GM23338 (cell line): ENCODE results near the gene ZNF526. TPM values are rescaled to one million over a fixed set of nuclear protein-coding genes. Genes with fewer than 3 reads are reported as not detected.

Source experiments
- ATAC-seq: fragments of 200-7000 bp; cut with Tn5 transposase; 3 replicates; pipeline ENCODE4 v1.9.1; 2020
- DNase-seq: peaks from one replicate; pipeline ENCODE4 v3.0.0-alpha.2; 2015; ENCODE audit warnings: low spot score
- H2AFZ ChIP-seq: fragments of 200-600 bp; sonication (generic); 2 replicates; pipeline ENCODE4 v1.8.0; 2016; ENCODE audit warnings: antibody characterized with exemption, mild to moderate bottlenecking, moderate library complexity
- H3F3A ChIP-seq: fragments of 200-600 bp; sonication (generic); replicated peaks from 2 replicates; pipeline ENCODE4 v1.8.0; 2017; ENCODE audit warnings: antibody characterized with exemption, mixed run types, low read depth
- H3K27ac ChIP-seq: fragments of 200-600 bp; sonication (generic); 2 replicates; pipeline ENCODE4 v1.6.1; 2016; ENCODE audit warnings: low read depth
- H3K27me3 ChIP-seq: fragments of 200-600 bp; sonication (generic); 2 replicates; pipeline ENCODE4 v1.8.0; 2016; ENCODE audit warnings: mild to moderate bottlenecking, mixed run types, moderate library complexity; ENCODE audit not compliant: insufficient read depth
- H3K36me3 ChIP-seq: fragments of 200-600 bp; sonication (generic); 2 replicates; pipeline ENCODE4 v1.8.0; 2016; ENCODE audit warnings: mild to moderate bottlenecking; ENCODE audit not compliant: insufficient read depth
- H3K4me1 ChIP-seq: fragments of 200-600 bp; sonication (generic); 2 replicates; pipeline ENCODE4 v1.8.0; 2016; ENCODE audit warnings: mild to moderate bottlenecking, moderate library complexity; ENCODE audit not compliant: insufficient read depth
- H3K4me2 ChIP-seq: fragments of 200-600 bp; sonication (generic); 2 replicates; pipeline ENCODE4 v1.7.1; 2017; ENCODE audit warnings: mixed run types
- H3K4me3 ChIP-seq: fragments of 200-600 bp; sonication (generic); 2 replicates; pipeline ENCODE4 v1.6.1; 2016; ENCODE audit warnings: mixed run types
- H3K79me2 ChIP-seq: fragments of 200-600 bp; sonication (generic); replicated peaks from 2 replicates; pipeline ENCODE4 v1.8.0; 2017; ENCODE audit warnings: mild to moderate bottlenecking; ENCODE audit not compliant: insufficient read depth
- H3K9me2 ChIP-seq: fragments of 200-600 bp; sonication (generic); 2 replicates; pipeline ENCODE4 v1.8.0; 2017; ENCODE audit not compliant: insufficient read depth
- H4K20me1 ChIP-seq: fragments of 200-600 bp; sonication (generic); replicated peaks from 2 replicates; pipeline ENCODE4 v1.8.0; 2017; ENCODE audit warnings: mild to moderate bottlenecking; ENCODE audit not compliant: insufficient read depth
- H3K27ac Mint-ChIP-seq: 2 replicates; pipeline ENCODE4 v1.8.0; 2020; ENCODE audit warnings: inconsistent platforms, mild to moderate bottlenecking, moderate library complexity, mixed read lengths
- H3K27me3 Mint-ChIP-seq: 3 replicates; pipeline ENCODE4 v1.8.0; 2022; ENCODE audit warnings: low read depth, mild to moderate bottlenecking, moderate library complexity, mixed read lengths, inconsistent platforms; ENCODE audit not compliant: insufficient read depth, poor library complexity
- H3K36me3 Mint-ChIP-seq: 3 replicates; pipeline ENCODE4 v1.8.0; 2021; ENCODE audit warnings: low read depth, mild to moderate bottlenecking, inconsistent platforms, moderate library complexity, mixed read lengths
- H3K4me1 Mint-ChIP-seq: 3 replicates; pipeline ENCODE4 v1.8.0; 2020; ENCODE audit warnings: mild to moderate bottlenecking, inconsistent platforms, mixed read lengths
- H3K4me3 Mint-ChIP-seq: 3 replicates; pipeline ENCODE4 v1.8.0; 2021; ENCODE audit warnings: moderate library complexity, mild to moderate bottlenecking, inconsistent platforms, mixed read lengths
- H3K9me3 Mint-ChIP-seq: 3 replicates; pipeline ENCODE4 v1.8.0; 2020; ENCODE audit warnings: moderate library complexity, mild to moderate bottlenecking, inconsistent platforms, mixed read lengths
- EZH2phosphoT487 ChIP-seq: fragments of 200-600 bp; sonication (generic); IDR thresholded peaks from one replicate; pipeline ENCODE4 v1.8.1; 2018; ENCODE audit warnings: antibody characterized with exemption; ENCODE audit not compliant: unreplicated experiment
- JUNB ChIP-seq: IDR thresholded peaks from one replicate; pipeline ENCODE4 v1.6.1; 2016; ENCODE audit warnings: antibody characterized with exemption; ENCODE audit not compliant: unreplicated experiment
- NANOG ChIP-seq: IDR thresholded peaks from 2 replicates; pipeline ENCODE4 v1.6.1; 2016; ENCODE audit warnings: antibody characterized with exemption, borderline replicate concordance
- ZNF114 ChIP-seq: fragments of 250-450 bp; sonication (Bioruptor Pico); IDR thresholded peaks from 2 replicates; pipeline ENCODE4 v1.5.0; 2020; ENCODE audit warnings: mild to moderate bottlenecking, moderate library complexity
- ZNF331 ChIP-seq: fragments of 250-450 bp; sonication (Bioruptor Pico); IDR thresholded peaks from 2 replicates; pipeline ENCODE4 v1.5.0; 2020; ENCODE audit warnings: low read depth, mild to moderate bottlenecking, moderate library complexity
- polyA plus RNA-seq: library from polyadenylated mRNA; unstranded; fragments of >200 nt; fragmentation: Nextera tagmentation; extraction: Ambion mirVana; gene quantifications from 2 replicates; pipeline ENCODE4 v1.2.1, GENCODE V29; 2016
- total RNA-seq: library from RNA; depleted of rRNA; stranded (reverse); fragments of >200 nt; shearing (Covaris generic); gene quantifications from 2 replicates; pipeline ENCODE4 v1.2.3, GENCODE V29; 2014
- TF ChIP-seq, protein P1 (sequence below): IDR thresholded peaks from one replicate; pipeline ENCODE4 v1.6.1; 2018; ENCODE audit warnings: antibody characterized with exemption; ENCODE audit not compliant: unreplicated experiment
- TF ChIP-seq, protein P2 (sequence below): fragments of 250-450 bp; sonication (Bioruptor Pico); IDR thresholded peaks from 2 replicates; pipeline ENCODE4 v1.5.0; 2020; ENCODE audit warnings: mild to moderate bottlenecking, moderate library complexity

ZNF526 gene
- total and polyA plus RNA-seq, 2 experiments from 2014 or later: 4.7 to 13.3 TPM

DNA sequence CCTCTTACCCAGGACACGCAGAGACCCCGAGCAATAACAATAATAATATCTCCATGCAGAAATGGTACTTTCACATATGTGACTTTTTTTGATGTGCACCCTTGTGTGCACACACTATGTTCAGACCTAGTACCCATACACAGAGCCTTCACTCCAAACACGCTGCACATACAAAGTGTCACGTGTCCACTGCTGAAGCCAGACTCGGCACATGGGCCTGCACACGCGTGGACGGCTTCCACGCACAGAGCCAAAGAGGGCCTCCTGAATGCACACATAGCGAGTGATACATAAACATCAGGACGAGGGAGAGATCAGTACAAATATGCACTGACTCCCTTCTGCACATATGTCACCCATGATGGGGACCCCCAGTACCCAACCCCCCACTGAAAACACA lies 45.9 kb upstream of the ZNF526 start:
- Histone ChIP-seq H4K20me1 (peaks cover 15% of the 10 kb centered on the region; the same call in 1 of the 2 replicates), H3F3A (peaks cover 16% of the 10 kb centered on the region), H3K79me2 (no peaks in the 10 kb centered on the region), H3K27me3 (peaks cover 63% of the 10 kb centered on the region), H3K4me2 (no peak overlapping the region), H3K4me3 (no peak overlapping the region), H2AFZ (no peak overlapping the region), H3K27ac (no peak overlapping the region), H3K4me1 (peaks cover 18% of the 10 kb centered on the region), H3K9me2 (no peaks in the 10 kb centered on the region), H3K36me3 (no peaks in the 10 kb centered on the region)
- TF ChIP-seq, protein P1, sequence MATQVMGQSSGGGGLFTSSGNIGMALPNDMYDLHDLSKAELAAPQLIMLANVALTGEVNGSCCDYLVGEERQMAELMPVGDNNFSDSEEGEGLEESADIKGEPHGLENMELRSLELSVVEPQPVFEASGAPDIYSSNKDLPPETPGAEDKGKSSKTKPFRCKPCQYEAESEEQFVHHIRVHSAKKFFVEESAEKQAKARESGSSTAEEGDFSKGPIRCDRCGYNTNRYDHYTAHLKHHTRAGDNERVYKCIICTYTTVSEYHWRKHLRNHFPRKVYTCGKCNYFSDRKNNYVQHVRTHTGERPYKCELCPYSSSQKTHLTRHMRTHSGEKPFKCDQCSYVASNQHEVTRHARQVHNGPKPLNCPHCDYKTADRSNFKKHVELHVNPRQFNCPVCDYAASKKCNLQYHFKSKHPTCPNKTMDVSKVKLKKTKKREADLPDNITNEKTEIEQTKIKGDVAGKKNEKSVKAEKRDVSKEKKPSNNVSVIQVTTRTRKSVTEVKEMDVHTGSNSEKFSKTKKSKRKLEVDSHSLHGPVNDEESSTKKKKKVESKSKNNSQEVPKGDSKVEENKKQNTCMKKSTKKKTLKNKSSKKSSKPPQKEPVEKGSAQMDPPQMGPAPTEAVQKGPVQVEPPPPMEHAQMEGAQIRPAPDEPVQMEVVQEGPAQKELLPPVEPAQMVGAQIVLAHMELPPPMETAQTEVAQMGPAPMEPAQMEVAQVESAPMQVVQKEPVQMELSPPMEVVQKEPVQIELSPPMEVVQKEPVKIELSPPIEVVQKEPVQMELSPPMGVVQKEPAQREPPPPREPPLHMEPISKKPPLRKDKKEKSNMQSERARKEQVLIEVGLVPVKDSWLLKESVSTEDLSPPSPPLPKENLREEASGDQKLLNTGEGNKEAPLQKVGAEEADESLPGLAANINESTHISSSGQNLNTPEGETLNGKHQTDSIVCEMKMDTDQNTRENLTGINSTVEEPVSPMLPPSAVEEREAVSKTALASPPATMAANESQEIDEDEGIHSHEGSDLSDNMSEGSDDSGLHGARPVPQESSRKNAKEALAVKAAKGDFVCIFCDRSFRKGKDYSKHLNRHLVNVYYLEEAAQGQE: no peak
- no peak for TF ChIP-seq EZH2phosphoT487
- TF ChIP-seq ZNF114 (CRISPR knock-in tag): no peak
- TF ChIP-seq ZNF331 (CRISPR knock-in tag): no peak
- TF ChIP-seq, protein P2, sequence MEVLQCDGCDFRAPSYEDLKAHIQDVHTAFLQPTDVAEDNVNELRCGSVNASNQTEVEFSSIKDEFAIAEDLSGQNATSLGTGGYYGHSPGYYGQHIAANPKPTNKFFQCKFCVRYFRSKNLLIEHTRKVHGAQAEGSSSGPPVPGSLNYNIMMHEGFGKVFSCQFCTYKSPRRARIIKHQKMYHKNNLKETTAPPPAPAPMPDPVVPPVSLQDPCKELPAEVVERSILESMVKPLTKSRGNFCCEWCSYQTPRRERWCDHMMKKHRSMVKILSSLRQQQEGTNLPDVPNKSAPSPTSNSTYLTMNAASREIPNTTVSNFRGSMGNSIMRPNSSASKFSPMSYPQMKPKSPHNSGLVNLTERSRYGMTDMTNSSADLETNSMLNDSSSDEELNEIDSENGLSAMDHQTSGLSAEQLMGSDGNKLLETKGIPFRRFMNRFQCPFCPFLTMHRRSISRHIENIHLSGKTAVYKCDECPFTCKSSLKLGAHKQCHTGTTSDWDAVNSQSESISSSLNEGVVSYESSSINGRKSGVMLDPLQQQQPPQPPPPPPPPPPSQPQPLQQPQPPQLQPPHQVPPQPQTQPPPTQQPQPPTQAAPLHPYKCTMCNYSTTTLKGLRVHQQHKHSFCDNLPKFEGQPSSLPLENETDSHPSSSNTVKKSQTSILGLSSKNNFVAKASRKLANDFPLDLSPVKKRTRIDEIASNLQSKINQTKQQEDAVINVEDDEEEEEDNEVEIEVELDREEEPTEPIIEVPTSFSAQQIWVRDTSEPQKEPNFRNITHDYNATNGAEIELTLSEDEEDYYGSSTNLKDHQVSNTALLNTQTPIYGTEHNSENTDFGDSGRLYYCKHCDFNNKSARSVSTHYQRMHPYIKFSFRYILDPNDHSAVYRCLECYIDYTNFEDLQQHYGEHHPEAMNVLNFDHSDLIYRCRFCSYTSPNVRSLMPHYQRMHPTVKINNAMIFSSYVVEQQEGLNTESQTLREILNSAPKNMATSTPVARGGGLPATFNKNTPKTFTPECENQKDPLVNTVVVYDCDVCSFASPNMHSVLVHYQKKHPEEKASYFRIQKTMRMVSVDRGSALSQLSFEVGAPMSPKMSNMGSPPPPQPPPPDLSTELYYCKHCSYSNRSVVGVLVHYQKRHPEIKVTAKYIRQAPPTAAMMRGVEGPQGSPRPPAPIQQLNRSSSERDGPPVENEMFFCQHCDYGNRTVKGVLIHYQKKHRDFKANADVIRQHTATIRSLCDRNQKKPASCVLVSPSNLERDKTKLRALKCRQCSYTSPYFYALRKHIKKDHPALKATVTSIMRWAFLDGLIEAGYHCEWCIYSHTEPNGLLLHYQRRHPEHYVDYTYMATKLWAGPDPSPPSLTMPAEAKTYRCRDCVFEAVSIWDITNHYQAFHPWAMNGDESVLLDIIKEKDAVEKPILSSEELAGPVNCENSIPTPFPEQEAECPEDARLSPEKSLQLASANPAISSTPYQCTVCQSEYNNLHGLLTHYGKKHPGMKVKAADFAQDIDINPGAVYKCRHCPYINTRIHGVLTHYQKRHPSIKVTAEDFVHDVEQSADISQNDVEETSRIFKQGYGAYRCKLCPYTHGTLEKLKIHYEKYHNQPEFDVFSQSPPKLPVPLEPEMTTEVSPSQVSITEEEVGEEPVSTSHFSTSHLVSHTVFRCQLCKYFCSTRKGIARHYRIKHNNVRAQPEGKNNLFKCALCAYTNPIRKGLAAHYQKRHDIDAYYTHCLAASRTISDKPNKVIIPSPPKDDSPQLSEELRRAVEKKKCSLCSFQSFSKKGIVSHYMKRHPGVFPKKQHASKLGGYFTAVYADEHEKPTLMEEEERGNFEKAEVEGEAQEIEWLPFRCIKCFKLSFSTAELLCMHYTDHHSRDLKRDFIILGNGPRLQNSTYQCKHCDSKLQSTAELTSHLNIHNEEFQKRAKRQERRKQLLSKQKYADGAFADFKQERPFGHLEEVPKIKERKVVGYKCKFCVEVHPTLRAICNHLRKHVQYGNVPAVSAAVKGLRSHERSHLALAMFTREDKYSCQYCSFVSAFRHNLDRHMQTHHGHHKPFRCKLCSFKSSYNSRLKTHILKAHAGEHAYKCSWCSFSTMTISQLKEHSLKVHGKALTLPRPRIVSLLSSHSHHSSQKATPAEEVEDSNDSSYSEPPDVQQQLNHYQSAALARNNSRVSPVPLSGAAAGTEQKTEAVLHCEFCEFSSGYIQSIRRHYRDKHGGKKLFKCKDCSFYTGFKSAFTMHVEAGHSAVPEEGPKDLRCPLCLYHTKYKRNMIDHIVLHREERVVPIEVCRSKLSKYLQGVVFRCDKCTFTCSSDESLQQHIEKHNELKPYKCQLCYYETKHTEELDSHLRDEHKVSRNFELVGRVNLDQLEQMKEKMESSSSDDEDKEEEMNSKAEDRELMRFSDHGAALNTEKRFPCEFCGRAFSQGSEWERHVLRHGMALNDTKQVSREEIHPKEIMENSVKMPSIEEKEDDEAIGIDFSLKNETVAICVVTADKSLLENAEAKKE (CRISPR knock-in tag): no peak
- TF ChIP-seq NANOG: no peak
- no peak for TF ChIP-seq JUNB
- DNase-seq: no peak
- Mint-ChIP-seq H3K4me3 (no peak overlapping the region; the same call in 2 of the 3 replicates), H3K36me3 (no peaks in the 10 kb centered on the region), H3K27me3 (peaks cover 27% of the 10 kb centered on the region), H3K4me1 (peaks cover 20% of the 10 kb centered on the region), H3K27ac (no peak overlapping the region), H3K9me3 (no peaks in the 10 kb centered on the region)
- ATAC-seq: no peak
